GM18526 (cell line): ENCODE results near the gene SENP2.

Source experiments
- POLR2A ChIP-seq: IDR thresholded peaks from 3 replicates; pipeline ENCODE4 v1.6.1; 2011; ENCODE audit not compliant: insufficient read length; ENCODE audit errors: extremely low read depth

The SENP2 gene

GRCh38 chr3:185583925-185584324 is 2.2 kb upstream of the SENP2 start:
- TF ChIP-seq POLR2A = no peak

GRCh38 chr3:185584686-185585085 is 1.4 kb upstream of the SENP2 start:
- no peak for TF ChIP-seq POLR2A

- TF ChIP-seq POLR2A = no peak
Measured at GRCh38 chr3:185585518-185585858, 607 bp upstream of the SENP2 start.

GRCh38 chr3:185586686-185587039 is 568 bp downstream of the SENP2 start:
- TF ChIP-seq POLR2A = no peak

- TF ChIP-seq POLR2A = no peak
Measured at GRCh38 chr3:185594073-185594472, 8.0 kb downstream of the SENP2 start.

- TF ChIP-seq POLR2A = no peak
Measured at GRCh38 chr3:185595526-185595925, 9.4 kb downstream of the SENP2 start.

GRCh38 chr3:185605566-185605965 is 19.5 kb downstream of the SENP2 start:
- no peak for TF ChIP-seq POLR2A

- no peak for TF ChIP-seq POLR2A
Measured at GRCh38 chr3:185606196-185606595, 20.1 kb downstream of the SENP2 start.

GRCh38 chr3:185613016-185613415 is 26.9 kb downstream of the SENP2 start:
- TF ChIP-seq POLR2A = no peak

- TF ChIP-seq POLR2A = no peak
Measured at GRCh38 chr3:185623939-185624665, 38.0 kb downstream of the SENP2 start.

GRCh38 chr3:185625784-185626183 is 39.7 kb downstream of the SENP2 start:
- no peak for TF ChIP-seq POLR2A

- TF ChIP-seq POLR2A = no peak
Measured at GRCh38 chr3:185629554-185630181, 43.6 kb downstream of the SENP2 start.

- TF ChIP-seq POLR2A = no peak
Measured at GRCh38 chr3:185630182-185630622, 44.1 kb downstream of the SENP2 start.

GRCh38 chr3:185631108-185631507 is 45.0 kb downstream of the SENP2 start:
- no peak for TF ChIP-seq POLR2A

GRCh38 chr3:185631508-185632206 is 45.6 kb downstream of the SENP2 start:
- no peak for TF ChIP-seq POLR2A

GRCh38 chr3:185632996-185633395 is 46.9 kb downstream of the SENP2 start:
- no peak for TF ChIP-seq POLR2A
